DMS53 treated with DMSO at 0.1 percent for 48 hours (cell line): ENCODE data around the gene TMEM200B.
A peak's percentile ranks its signal among the peaks of the same experiment; 100 is the strongest.
"Not testable (repeated sequence)": the region's sequence is repeated elsewhere in the genome, so short reads cannot be mapped to it uniquely, and the experiment has no call there.

Experiments used
- DNase-seq: peaks from one replicate; lab custom pipeline; 2025; ENCODE audit not compliant: unreplicated experiment; lab: John Stamatoyannopoulos, UW

The TMEM200B gene

DNA sequence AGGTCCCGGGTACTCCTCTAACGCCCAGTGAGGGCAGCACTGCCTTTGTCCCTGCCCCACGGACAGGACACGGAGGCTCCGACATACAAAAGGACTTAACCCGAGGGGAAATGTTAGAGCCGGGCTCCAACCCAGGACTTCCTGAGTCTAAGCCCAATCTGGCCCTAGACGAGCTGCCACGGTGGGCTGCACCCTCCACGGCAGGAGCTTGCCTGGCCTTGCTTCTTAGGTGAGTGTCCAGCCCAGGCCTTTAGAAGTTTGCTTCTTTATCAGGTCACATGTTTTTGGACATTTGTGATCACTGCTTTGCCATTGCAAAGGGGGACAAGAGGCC is 11.0 kb upstream of the TMEM200B start:
- no peak for DNase-seq

GRCh38 chr1:29133861-29134694 is 10.4 kb upstream of the TMEM200B start:
- no peak for DNase-seq

DNA sequence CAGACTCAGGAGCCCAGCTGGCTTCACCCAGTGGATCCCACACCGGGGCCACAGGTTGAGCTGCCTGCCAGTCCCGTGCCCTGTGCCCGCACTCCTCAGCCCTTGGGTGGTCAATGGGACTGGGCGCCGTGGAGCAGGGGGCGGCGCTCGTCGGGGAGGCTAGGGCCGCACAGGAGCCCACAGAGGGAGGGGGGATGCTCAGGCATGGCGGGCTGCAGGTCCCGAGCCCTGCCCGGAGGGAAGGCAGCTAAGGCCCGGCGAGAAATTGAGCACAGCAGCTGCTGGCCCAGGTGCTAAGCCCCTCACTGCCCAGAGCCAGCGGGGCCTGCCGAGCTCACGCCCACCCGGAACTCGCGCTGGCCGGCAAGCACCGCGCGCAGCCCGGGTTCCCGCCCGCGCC is 7.4 kb upstream of the TMEM200B start:
- not testable (repeated sequence) for DNase-seq

- DNase-seq: no peak
These were observed 6.2 kb upstream of the TMEM200B start for GRCh38 chr1:29129916-29130315.

DNA sequence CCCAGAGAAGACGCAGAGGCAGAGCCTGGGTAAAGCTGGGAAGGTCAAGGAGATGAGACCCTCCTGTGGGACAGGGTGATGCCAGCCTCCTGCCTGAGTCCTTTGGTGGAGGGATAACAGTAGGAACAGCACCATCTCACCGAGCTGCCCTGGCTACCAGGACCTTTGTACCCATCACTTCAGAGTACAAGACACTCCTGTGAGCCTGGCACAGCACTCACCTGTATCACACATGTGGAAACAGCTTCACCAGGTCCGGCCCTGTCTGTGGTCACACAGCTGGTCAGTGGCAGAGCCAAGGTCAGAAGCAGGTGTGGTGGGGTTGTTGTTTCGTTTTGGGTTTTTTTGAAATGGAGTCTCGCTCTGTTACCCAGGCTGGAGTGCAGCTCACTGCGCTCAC is 5.0 kb upstream of the TMEM200B start:
- no peak for DNase-seq

GRCh38 chr1:29126198-29126597 is 2.5 kb upstream of the TMEM200B start:
- no peak for DNase-seq

DNA sequence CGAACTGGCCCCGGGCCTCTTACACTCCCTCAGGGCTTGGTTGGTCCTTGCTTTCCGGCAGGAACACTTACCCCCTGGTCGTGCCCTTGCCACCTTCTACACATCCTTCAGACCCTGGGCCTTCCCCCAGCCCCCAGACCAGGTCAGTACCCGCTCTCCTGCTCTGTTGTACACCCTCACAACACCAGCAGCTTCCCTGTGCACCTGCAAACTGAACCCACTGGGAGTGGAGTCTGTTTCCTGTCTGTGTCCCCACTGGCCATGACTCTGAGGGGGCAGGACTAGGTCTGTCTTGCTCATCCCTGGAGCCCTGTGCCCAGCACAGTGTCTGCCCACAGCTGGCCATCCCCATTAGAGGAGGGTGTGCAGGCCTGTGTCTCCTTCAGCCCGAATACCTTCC is 2.1 kb upstream of the TMEM200B start:
- DNase-seq: no peak

- no peak for DNase-seq
These were observed 1.5 kb upstream of the TMEM200B start for GRCh38 chr1:29125237-29125641.

GRCh38 chr1:29124366-29125236 is 898 bp upstream of the TMEM200B start:
- no peak for DNase-seq

DNA sequence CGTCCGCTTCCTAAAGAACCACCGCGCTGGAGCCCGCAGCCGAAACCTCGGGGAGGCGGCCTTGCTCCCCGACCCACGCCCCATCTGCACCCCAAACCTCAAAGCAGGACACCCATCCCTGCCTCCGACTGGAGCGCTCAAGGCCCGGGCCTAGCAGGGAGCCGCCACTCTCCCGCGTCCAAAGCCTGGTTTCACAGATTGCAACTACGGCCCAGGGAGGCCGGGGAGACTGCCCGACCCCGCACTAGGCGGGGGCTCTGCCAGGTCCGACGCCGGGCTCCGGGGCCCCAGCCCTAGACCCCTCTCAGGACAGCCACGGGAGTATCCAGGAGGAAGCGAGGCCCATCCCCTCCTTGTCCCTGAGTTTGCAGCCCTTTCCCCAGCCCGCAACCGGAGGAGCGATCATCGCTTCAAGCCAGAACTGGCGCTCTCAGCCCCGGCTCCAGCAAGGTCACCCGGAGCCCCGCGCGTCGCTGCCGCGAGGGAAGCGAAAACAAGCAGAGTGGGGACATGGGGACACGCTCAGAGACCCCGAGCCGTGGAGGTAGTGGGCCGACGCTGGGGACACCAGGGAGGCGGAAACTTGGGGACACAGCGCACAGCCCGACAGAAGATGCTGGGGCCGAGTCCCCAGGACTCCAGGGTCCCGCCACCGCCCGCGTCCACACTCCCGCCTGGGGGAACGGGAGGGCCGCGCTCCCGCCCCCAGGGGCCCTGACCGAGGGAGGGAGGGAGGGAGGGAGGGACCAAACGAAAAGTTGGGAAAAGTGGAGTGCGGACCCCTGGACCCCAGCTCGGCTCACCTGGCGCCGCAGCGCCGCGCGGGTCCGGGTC is 433 bp downstream of the TMEM200B start:
- DNase-seq: peak; percentile 12

DNA sequence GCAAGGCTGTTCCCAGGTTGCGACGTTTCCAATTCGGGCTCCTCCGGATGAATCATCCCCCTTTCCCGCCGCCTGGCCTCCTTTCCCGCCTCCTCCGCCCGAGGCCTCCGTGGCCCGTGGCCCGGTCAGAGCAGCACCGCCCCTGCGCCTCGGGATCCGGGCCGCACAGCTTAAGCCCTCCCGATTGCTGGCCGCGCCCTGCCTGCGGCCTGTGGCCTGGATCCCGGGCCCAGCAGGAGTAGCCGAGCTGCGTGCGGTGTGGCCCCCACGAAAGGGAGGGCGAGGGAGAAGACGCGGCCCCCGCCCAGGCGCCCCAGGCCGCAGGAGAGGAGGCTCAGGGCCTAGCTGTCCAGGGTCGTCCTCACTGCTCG is 1.0 kb downstream of the TMEM200B start:
- no peak for DNase-seq

GRCh38 chr1:29121936-29122681 is 1.6 kb downstream of the TMEM200B start:
- DNase-seq: no peak

GRCh38 chr1:29121516-29121935 is 2.2 kb downstream of the TMEM200B start:
- no peak for DNase-seq

DNA sequence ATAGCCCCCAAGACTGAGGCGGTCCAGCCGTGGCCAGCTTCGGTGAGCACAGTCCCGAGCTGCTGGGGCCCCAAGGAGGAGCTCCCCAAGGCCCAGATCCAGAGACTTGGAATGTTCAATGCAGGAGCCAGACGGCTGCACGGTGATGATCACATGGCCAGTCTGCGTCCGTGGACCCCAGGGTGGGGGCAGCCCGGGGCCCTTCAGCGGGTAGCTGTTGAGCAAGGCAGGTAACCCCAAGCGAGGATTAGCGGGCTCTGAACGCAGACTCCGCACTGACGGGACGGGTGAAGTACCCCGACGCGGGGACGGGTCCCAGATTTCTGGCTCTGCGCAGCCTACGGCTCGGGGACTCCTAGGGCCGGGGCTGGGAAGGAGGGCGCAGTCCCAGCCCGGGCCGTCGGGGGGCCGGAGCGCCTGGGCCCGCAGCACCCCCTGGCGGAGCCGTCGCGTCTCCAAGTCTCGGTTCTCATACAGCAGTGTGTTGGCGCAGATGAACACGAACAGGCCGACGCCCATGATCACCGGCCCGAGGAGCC is 2.7 kb downstream of the TMEM200B start:
- DNase-seq: no peak

DNA sequence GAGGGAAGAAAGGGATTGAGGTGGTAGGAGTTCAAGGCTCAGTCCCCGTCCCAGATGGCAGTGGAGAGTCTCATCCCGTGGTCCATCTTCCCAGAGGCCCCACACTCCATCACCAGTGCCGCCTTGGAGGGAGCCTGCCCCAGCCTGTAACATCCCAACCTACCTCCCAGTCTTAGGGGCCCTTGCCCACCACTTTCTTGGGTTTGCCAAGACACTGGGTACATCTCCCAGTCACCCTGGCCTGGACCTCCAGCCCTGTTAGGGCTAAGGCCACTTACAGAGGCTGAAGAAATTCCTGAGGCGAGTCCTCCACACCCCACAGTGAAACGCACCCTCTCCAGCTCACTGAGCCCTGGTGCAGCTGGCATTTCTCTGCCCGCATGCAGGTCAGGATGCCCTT is 3.3 kb downstream of the TMEM200B start:
- no peak for DNase-seq

- DNase-seq: no peak
These were observed 4.4 kb downstream of the TMEM200B start for GRCh38 chr1:29119121-29119929.

DNA sequence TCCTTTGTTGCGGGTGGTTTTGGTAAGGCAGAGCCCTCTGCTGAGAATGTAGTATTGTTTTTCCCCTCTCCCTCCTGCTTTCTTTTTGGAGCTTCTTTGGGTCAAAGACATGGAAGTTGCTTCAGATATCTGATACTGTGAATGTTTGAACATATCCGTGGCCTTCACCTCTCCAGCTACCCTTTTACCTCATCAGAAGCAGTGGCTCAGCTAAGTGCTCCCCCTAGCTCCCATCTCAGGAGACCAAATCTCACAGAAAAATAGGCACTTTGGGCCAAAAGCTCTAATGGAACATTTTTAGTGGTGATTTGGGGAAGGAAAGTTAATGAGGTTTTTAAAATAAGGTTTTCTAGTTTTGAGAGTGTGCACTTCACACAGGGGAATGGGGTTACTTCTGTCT is 6.3 kb downstream of the TMEM200B start:
- no peak for DNase-seq

- DNase-seq: no peak
These were observed 9.0 kb downstream of the TMEM200B start for GRCh38 chr1:29114654-29115053.

GRCh38 chr1:29113413-29114117 is 10.1 kb downstream of the TMEM200B start:
- no peak for DNase-seq
